Common myeloid progenitor, CD34-positive (primary cell): ENCODE results near the gene SELENON.
A peak's percentile ranks its signal among the peaks of the same experiment; 100 is the strongest.

ENCODE experiments used
- CTCF ChIA-PET: fragments of 350-600 bp; sonication (Branson Sonifier 250); formaldehyde crosslinking; loops from one replicate; lab custom pipeline; 2021; ENCODE audit warnings: antibody characterized with exemption; lab: Charles Lee
- POLR2A ChIA-PET: fragments of 350-600 bp; sonication (Branson Sonifier 250); formaldehyde crosslinking; loops from one replicate; lab custom pipeline; 2021; ENCODE audit warnings: antibody characterized with exemption; lab: Charles Lee
- DNase-seq, 3 donors: peaks; one replicate each; pipeline versions ENCODE4 v3.0.0 to v3.0.0-alpha.2; 2013
- H3K27ac ChIP-seq, 2 experiments: 1 replicate in 1 of 2; 2 replicates in 1 of 2; pipeline ENCODE4 v1.7.0; 2013; ENCODE audit warnings: inconsistent platforms in 2 of 2, low read length in 2 of 2, mild to moderate bottlenecking in 2 of 2, low read depth in 1 of 2, moderate library complexity in 1 of 2; ENCODE audit not compliant: severe bottlenecking in 2 of 2, insufficient read depth in 1 of 2, poor library complexity in 1 of 2
- H3K27me3 ChIP-seq, 5 experiments: replicated peaks in 2 of 5; 1 replicate in 3 of 5; 2 replicates in 2 of 5; pipeline versions ENCODE4 v1.6.1 to v1.7.0; 2013; ENCODE audit warnings: low read length in 4 of 5, mild to moderate bottlenecking in 2 of 5, moderate library complexity in 2 of 5, inconsistent platforms in 1 of 5; ENCODE audit not compliant: insufficient read depth in 5 of 5, control insufficient read depth in 4 of 5
- H3K36me3 ChIP-seq, 4 experiments: 1 replicate in 2 of 4; 2 replicates in 2 of 4; pipeline versions ENCODE4 v1.6.1 to v1.7.0; 2013; ENCODE audit warnings: low read length in 3 of 4, control low read depth in 1 of 4, mild to moderate bottlenecking in 1 of 4; ENCODE audit not compliant: control insufficient read depth in 4 of 4, insufficient read depth in 4 of 4
- H3K4me1 ChIP-seq, 4 experiments: 1 replicate in 3 of 4; 2 replicates in 1 of 4; pipeline versions ENCODE4 v1.6.1 to v1.7.1; 2013; ENCODE audit warnings: low read length in 3 of 4, mild to moderate bottlenecking in 3 of 4, control low read depth in 1 of 4, inconsistent platforms in 1 of 4, moderate library complexity in 1 of 4; ENCODE audit not compliant: control insufficient read depth in 4 of 4, insufficient read depth in 4 of 4; ENCODE audit errors: control extremely low read depth in 1 of 4
- H3K4me3 ChIP-seq, 7 experiments: 1 replicate in 4 of 7; 2 replicates in 3 of 7; pipeline versions ENCODE4 v1.5.1 to v1.7.0; 2013; ENCODE audit warnings: mild to moderate bottlenecking in 7 of 7, low read length in 6 of 7, moderate library complexity in 6 of 7, inconsistent platforms in 2 of 7, low read depth in 2 of 7, control low read depth in 1 of 7; ENCODE audit not compliant: insufficient read depth in 4 of 7, control insufficient read depth in 1 of 7; ENCODE audit errors: extremely low read depth in 1 of 7
- H3K9me3 ChIP-seq, 5 experiments: 1 replicate in 4 of 5; 2 replicates in 1 of 5; pipeline versions ENCODE4 v1.6.1 to v1.7.1; 2013; ENCODE audit warnings: low read length in 4 of 5, mild to moderate bottlenecking in 2 of 5, inconsistent platforms in 1 of 5, low read depth in 1 of 5, moderate library complexity in 1 of 5; ENCODE audit not compliant: control insufficient read depth in 4 of 5, insufficient read depth in 2 of 5; ENCODE audit errors: control extremely low read depth in 1 of 5
- WGBS: methylation state at CpG from one replicate; pipeline ENCODE4 v1.1.5; 2013; ENCODE audit not compliant: insufficient coverage; 5-methylcytosine and 5-hydroxymethylcytosine counted together

SELENON gene

DNA sequence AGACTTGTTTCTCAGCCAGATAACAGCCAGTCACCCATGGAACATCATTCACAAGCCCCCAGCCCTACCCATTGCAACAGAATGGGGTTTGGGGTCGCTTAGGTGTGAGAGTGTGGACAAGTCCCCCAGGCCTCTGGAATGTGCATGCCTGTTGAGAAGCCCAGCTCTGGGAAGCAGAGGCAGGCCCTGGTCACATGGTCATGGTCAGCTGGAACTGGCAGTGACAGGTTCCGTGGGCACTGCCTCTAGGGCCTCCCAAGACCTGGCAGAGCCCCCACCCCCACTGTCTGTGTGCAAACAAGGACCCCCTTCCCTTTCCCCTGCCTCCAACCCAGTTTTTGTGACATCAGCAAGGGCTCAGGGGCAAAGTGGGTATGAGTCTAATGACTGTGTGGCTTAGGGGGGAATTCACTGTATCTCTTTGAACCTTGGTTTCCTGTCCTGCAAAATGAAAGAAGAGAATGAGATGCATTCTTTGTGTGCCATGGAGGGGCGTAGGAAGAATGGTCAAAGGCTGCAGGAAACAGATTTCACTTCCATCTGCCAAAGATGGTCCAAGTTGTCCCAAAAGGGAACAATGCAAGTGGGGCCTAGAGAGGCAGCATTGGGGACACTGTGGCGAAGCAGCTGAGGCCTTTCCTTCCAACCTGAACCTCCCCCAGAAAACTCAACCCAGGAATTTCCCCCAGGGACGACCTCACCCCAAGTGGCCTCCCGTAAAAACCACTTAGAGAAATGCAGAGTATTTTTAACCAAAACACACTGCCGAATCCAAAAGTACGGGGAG lies 34.7 kb upstream of the SELENON start:
- 10% methylated on average over 5 of the region's 8 CpGs for WGBS
- POLR2A ChIA-PET = no interaction called here
- no peaks in the 10 kb centered on the region for H3K27me3 ChIP-seq
- no peaks in the 10 kb centered on the region for H3K36me3 ChIP-seq
- no peaks in the 10 kb centered on the region for H3K9me3 ChIP-seq
- peak; percentile 44 to 84 (median 72) for DNase-seq
- peaks cover 9 to 44% (median 36%) of the 10 kb centered on the region in 4 experiments for H3K4me1 ChIP-seq
- peak overlapping the region; percentile 0 to 2 for H3K27ac ChIP-seq
- peak overlapping the region in 2 of 7 experiments; percentile 8 to 12 for H3K4me3 ChIP-seq
- CTCF ChIA-PET = interaction anchor here (0.6 to 2.7 kb wide), 4 partner anchors 10 to 36 kb away, joined by 3 to 19 read pairs (median 3); no protein-coding TSS in a partner anchor

DNA sequence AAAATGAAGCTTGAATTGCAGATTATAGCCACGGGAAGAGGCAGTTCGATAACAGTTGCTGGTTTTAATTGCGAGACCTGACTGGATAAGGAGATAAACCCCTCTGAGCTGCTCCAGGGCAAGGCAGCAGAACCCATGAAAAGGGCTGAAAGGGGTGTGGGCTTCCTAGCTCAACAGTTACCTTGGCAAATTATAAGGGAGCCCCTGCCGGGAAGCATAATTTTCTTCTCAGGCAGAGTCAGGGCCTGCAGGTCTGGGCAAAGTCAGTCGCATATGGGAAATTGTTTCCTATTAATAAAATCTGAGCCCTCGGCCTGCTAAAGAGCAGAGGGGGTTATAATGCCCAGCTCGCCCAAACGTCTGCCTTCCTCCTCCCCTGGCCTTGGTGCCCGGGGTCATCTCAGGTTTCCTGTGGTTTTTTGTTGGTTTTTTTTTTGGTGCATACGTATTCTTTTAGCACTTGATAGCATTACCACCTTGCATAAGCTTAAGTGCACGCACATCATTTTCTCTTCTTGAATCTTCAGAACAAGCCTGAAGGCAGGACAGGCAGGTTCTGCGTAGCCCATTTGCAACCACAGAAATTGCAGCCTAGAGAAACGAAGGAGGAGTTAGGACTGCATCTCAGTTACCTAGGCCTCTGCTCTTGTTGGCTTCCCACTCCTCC lies 33.9 kb upstream of the SELENON start:
- H3K4me1 ChIP-seq = peaks cover 15 to 52% (median 43%) of the 10 kb centered on the region in 4 experiments
- no peaks in the 10 kb centered on the region for H3K27me3 ChIP-seq
- peak overlapping the region in 1 of 2 experiments; percentile 2 for H3K27ac ChIP-seq
- peak in 2 of 3 donors; percentile 48 to 65 for DNase-seq
- ChIA-PET POLR2A (no interaction called here), CTCF (interaction anchor here (0.6 to 2.7 kb wide), 6 partner anchors 11 to 35 kb away, joined by 3 to 19 read pairs (median 3); no protein-coding TSS in a partner anchor)
- no peaks in the 10 kb centered on the region for H3K9me3 ChIP-seq
- peak overlapping the region in 2 of 7 experiments; percentile 8 to 12 for H3K4me3 ChIP-seq
- 37% methylated on average over 11 of the region's 13 CpGs for WGBS
- no peaks in the 10 kb centered on the region for H3K36me3 ChIP-seq

DNA sequence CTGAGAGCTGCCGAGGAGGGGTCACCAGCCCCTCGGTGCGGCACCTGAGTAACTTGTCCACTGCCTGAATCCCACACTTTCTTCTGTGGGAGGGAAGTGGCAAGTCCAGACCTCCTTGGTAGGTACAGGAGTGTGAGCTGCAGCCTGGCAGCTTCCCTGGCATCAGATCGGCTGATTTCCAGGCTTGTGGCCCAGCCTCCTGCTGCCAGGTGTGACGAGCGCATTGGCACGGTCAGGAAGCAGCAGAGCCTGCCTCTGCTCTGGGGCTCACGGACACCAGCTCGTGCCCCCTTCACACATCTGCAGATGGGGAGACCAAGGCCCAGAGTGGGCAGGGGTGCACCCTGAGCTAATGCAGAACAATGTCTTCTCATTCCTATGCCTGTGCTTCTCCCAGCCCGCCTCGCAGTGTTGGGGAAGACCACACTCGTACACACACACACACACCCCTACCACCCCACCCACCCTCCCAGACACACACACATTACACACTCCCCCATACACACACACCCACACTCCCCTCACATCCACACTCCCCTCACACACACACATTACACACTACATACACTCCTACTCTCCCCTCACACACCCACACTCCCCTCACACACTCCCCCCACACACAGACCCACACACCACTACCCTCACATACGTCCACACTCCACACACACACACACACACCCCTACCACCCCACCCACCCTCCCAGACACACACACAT lies 33.1 kb upstream of the SELENON start:
- H3K9me3 ChIP-seq = no peaks in the 10 kb centered on the region
- ChIA-PET POLR2A (no interaction called here), CTCF (interaction anchor here (0.8 to 2.7 kb wide), 4 partner anchors 12 to 31 kb away, joined by 3 to 19 read pairs (median 3); no protein-coding TSS in a partner anchor)
- no peak overlapping the region for H3K27ac ChIP-seq
- H3K27me3 ChIP-seq = no peaks in the 10 kb centered on the region
- no peaks in the 10 kb centered on the region for H3K36me3 ChIP-seq
- WGBS = 83% methylated on average over 9 of the region's 13 CpGs
- H3K4me3 ChIP-seq = no peak overlapping the region
- peaks cover 16 to 60% (median 51%) of the 10 kb centered on the region in 4 experiments for H3K4me1 ChIP-seq
- DNase-seq = no peak

DNA sequence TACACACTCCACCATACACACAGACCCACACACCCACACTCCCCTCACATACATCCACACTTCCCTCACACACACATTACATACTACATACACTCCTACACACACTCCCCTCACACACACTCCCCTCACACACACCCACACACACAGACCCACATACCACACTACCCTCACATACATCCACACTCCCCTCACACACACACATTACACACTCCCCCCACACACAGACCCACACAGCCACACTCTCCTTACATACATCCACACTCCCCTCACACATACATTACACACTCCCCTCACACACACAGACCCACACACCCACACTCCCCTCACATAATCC lies 32.6 kb upstream of the SELENON start:
- Histone ChIP-seq H3K4me3 (no peak overlapping the region), H3K9me3 (no peaks in the 10 kb centered on the region), H3K36me3 (no peaks in the 10 kb centered on the region), H3K4me1 (peaks cover 16 to 65% (median 56%) of the 10 kb centered on the region in 4 experiments), H3K27ac (no peak overlapping the region), H3K27me3 (no peaks in the 10 kb centered on the region)
- ChIA-PET CTCF (interaction anchor here (1.2 to 2.7 kb wide), 2 partner anchors 12 to 15 kb away, joined by 3 to 19 read pairs; no protein-coding TSS in a partner anchor), POLR2A (no interaction called here)
- no peak for DNase-seq

DNA sequence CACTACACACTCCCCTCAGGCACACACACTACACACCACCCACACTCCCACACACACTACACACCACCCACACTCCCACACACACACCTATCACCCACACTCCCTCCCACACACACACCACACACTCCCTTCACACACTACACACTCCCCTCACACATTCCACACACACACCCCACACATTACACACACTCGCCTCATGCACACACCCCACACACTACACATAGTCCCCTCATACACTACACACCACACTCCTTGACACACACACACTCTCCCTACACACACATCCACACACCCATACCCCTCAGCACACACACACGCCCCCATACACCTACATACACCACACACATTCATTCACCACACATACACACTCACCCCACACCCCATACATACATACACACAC lies 31.0 kb upstream of the SELENON start:
- ChIA-PET CTCF (no interaction called here), POLR2A (no interaction called here)
- 100% methylated on average over 1 of the region's 2 CpGs for WGBS

DNA sequence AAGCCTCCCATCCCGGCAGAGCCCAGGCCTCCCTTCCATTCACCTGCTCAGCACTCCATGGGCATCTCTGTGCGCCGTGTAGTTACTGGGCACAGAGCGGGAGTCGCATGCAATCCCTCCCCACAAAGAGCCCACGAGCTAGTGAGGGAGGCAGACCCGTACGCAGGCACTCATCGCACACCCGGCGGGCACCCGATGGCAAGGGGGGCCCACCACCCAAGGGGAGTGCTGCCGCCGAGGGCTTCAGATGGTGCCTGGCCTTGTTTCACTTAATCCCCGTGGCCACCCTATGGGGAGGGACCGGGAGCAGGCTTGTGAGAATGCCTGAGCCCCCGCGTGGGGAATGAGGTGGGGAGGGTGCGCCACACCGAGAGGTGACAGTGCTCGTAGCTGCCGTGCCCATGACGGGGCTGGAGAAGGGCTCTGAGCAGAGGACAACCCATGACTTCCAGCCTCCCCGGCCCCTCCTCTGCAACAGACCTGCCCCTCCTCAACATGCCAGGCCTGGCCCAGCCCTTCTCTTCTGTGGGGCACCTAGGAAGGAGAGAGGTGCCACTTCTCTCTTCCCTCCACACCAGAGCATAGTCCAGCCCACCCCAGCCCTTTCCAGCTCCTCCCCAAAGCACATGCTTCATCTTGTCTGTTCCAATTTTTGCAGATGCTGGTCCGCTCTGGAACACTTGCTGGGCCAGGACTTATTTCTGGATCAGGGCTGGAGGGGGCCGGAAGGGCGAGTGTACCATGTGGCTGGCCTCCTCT lies 30.2 kb upstream of the SELENON start:
- ChIA-PET CTCF (interaction anchor here (3.9 kb wide), 1 partner anchor 11 kb away, joined by 13 read pairs; no protein-coding TSS in a partner anchor), POLR2A (no interaction called here)
- H3K27ac ChIP-seq = no peak overlapping the region
- no peaks in the 10 kb centered on the region for H3K9me3 ChIP-seq
- peaks cover 16 to 83% (median 66%) of the 10 kb centered on the region in 4 experiments for H3K4me1 ChIP-seq
- H3K36me3 ChIP-seq = no peaks in the 10 kb centered on the region
- H3K4me3 ChIP-seq = no peak overlapping the region
- 94% methylated on average over 17 of the region's 27 CpGs for WGBS
- DNase-seq = no peak
- H3K27me3 ChIP-seq = no peaks in the 10 kb centered on the region

More for the DNA sequence above, 31.0 kb upstream of the SELENON start:
- H3K9me3 ChIP-seq = no peaks in the 10 kb centered on the region
- H3K4me3 ChIP-seq = no peak overlapping the region
- H3K27me3 ChIP-seq = no peaks in the 10 kb centered on the region
- DNase-seq = no peak
- no peak overlapping the region for H3K27ac ChIP-seq
- peaks cover 16 to 75% (median 58%) of the 10 kb centered on the region in 4 experiments for H3K4me1 ChIP-seq
- no peaks in the 10 kb centered on the region for H3K36me3 ChIP-seq
